ENCODE measurements around the gene CHST6. TPM values are rescaled to one million over a fixed set of nuclear protein-coding genes. Genes with fewer than 3 reads are reported as not detected.

Gene CHST6
- total RNA-seq, 1 experiment from 2014 or later, result 17.9 TPM

DNA sequence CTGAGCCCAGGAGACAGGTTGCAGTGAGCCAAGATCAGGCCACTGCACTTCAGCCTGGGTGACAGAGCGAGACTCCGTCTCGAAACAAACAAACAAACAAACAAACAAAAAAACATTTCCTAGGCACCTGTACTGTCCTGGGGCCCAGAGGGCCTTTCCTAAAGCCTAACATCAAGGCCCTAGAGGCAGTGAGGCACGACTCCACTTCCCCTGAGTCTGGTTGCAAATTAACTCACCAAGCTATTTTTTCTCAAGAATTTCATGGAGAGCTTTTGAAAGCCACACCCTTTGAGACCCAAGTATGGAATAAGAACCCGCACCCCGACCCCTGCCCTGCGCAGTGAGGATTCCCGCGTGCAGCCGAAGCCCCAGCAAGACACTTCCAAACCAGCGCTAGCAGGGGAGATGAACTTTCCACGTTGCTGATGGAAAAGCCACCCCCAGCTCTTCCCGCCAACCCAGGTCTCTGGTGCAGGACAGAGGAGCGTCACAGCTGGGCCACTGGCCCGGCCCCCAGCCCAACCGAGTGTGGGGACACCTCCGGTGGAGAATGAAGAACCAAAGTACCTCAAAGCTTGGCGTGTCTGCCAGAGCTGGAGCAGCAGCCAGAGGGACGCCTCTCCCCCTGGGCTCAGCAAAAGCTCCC is 39.4 kb upstream of the CHST6 start:
- H3K9me2 ChIP-seq (ENCODE audit: insufficient read depth), result no peaks in the 10 kb centered on the region
- no peak for DNase-seq (ENCODE audit: low read depth, low spot score)
- H2AFZ ChIP-seq (ENCODE audit: low read depth, low read length, poor library complexity, severe bottlenecking), result no peak overlapping the region
- H3K27me3 ChIP-seq (ENCODE audit: insufficient read depth, low read length), result no peaks in the 10 kb centered on the region
- H3K4me3 ChIP-seq (replicated peaks in 1 of 2; ENCODE audit: low read depth in 1 of 2, low read length in 2 of 2), result no peak overlapping the region
- no peak for ATAC-seq
- no peaks in the 10 kb centered on the region for H3K79me2 ChIP-seq (ENCODE audit: insufficient read depth, low read length)
- POLR2A ChIA-PET, result no interaction called here
- no peak overlapping the region for H3K9ac ChIP-seq (ENCODE audit: low read length)
- no peak for TF ChIP-seq EZH2 (IDR thresholded peaks at IDR 0.05)
- no peak for TF ChIP-seq POLR2AphosphoS5 (IDR thresholded peaks at IDR 0.05; ENCODE audit: low read depth, low read length)
- no peak for TF ChIP-seq SP1 (IDR thresholded peaks at IDR 0.05; ENCODE audit: low read depth)
- no peak for TF ChIP-seq POLR2A (IDR thresholded peaks at IDR 0.05; ENCODE audit: borderline replicate concordance, extremely low read depth, insufficient read depth, insufficient read length)
- no peak for TF ChIP-seq EGR1 (IDR thresholded peaks at IDR 0.05; ENCODE audit: low read depth)
- no peak for TF ChIP-seq ZFX (IDR thresholded peaks at IDR 0.05)
- TF ChIP-seq, protein P1, sequence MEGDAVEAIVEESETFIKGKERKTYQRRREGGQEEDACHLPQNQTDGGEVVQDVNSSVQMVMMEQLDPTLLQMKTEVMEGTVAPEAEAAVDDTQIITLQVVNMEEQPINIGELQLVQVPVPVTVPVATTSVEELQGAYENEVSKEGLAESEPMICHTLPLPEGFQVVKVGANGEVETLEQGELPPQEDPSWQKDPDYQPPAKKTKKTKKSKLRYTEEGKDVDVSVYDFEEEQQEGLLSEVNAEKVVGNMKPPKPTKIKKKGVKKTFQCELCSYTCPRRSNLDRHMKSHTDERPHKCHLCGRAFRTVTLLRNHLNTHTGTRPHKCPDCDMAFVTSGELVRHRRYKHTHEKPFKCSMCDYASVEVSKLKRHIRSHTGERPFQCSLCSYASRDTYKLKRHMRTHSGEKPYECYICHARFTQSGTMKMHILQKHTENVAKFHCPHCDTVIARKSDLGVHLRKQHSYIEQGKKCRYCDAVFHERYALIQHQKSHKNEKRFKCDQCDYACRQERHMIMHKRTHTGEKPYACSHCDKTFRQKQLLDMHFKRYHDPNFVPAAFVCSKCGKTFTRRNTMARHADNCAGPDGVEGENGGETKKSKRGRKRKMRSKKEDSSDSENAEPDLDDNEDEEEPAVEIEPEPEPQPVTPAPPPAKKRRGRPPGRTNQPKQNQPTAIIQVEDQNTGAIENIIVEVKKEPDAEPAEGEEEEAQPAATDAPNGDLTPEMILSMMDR (IDR thresholded peaks at IDR 0.05 in 2 of 3, conservative IDR thresholded peaks at IDR 0.05 in 1 of 3; ENCODE audit: borderline replicate concordance in 1 of 3, insufficient read depth in 1 of 3, low read depth in 2 of 3, low read length in 2 of 3), result no peak
- no peak for TF ChIP-seq YY1 (IDR thresholded peaks at IDR 0.05; ENCODE audit: extremely low read depth, insufficient replicate concordance, low read depth, low read length)
- no peak for TF ChIP-seq RAD21 (IDR thresholded peaks at IDR 0.05; ENCODE audit: low read depth)
- TF ChIP-seq JUND (IDR thresholded peaks at IDR 0.05), result no peak
- no peak for TF ChIP-seq SRF (IDR thresholded peaks at IDR 0.05; ENCODE audit: low read depth)
- no peaks in the 10 kb centered on the region for H4K20me1 ChIP-seq (ENCODE audit: insufficient read depth)
- no peak overlapping the region for H3K27ac ChIP-seq (ENCODE audit: low read depth, low read length)
- intact Hi-C loops (cut with micrococcal nuclease), result no loop called here
- CTCF ChIA-PET, result interaction anchor here (0.7 to 1.6 kb wide), 2 partner anchors 16 to 17 kb away, joined by 3 to 13 read pairs; no protein-coding TSS in a partner anchor
- H3K9me3 ChIP-seq (ENCODE audit: control insufficient read depth in 1 of 2, insufficient read depth in 1 of 2, low read depth in 1 of 2, low read length in 2 of 2), result no peaks in the 10 kb centered on the region
- RAD21 ChIA-PET (ENCODE audit: low non-redundant PET in 1 of 2, low total read pairs in 2 of 2, uncharacterized antibody in 2 of 2, unreplicated experiment in 2 of 2), result no interaction called here
- no TSS peak for BruUV-seq (replicated peaks)
- no peak overlapping the region for H3K4me2 ChIP-seq (ENCODE audit: low read length)
- no peaks in the 10 kb centered on the region for H3K4me1 ChIP-seq (ENCODE audit: control insufficient read depth in 1 of 2, insufficient read depth in 2 of 2, low read length in 2 of 2)
- no peaks in the 10 kb centered on the region for H3K36me3 ChIP-seq (ENCODE audit: control insufficient read depth in 1 of 2, insufficient read depth in 2 of 2, low read length in 2 of 2)
